SIG-M5 (cell line): ENCODE data around the gene CLEC10A.
"Not testable (repeated sequence)": the region's sequence is repeated elsewhere in the genome, so short reads cannot be mapped to it uniquely, and the experiment has no call there.

ENCODE experiments used
- DNase-seq: peaks from one replicate; lab custom pipeline; 2025; lab: John Stamatoyannopoulos, UW

CLEC10A gene

DNA sequence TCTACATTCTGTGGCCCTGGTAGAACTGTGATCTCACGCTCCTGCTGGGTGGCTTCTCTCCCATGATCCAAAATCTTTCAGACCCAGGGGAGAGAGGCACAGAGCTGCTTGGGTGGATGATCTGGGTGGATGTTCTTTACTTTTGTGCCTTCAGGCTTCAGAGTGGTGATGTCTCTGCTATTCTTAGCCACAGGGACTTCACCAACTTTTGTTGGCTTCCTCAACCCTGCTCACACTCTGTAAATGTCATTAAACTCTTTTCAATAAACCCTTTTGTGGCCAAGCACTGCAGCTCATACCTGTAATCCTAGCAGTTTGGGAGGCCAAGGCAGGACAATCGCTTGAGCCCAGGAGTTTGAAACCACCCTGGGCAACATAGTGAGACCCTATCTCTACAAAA lies 7.6 kb downstream of the CLEC10A start:
- DNase-seq = no peak

DNA sequence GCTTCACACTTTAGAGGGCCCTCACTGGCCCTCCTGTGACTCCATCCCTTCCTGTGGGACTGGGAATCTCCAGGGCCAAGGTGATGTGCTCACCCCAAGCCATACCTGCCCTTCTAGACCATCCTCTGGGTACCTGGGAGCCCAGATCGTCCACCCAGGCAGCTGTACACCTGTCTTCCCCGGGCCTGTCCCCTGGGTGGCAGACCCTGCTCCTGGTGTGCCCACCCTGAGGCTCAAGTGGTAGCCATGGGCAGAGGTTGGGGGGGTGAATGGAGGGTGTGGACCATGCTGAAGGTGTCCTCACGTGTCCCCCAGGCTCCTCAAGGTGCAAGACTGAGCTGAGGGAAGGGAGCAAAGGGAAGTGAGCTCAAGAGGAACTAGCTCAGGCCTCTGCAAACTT lies 9.3 kb downstream of the CLEC10A start:
- no peak for DNase-seq

DNA sequence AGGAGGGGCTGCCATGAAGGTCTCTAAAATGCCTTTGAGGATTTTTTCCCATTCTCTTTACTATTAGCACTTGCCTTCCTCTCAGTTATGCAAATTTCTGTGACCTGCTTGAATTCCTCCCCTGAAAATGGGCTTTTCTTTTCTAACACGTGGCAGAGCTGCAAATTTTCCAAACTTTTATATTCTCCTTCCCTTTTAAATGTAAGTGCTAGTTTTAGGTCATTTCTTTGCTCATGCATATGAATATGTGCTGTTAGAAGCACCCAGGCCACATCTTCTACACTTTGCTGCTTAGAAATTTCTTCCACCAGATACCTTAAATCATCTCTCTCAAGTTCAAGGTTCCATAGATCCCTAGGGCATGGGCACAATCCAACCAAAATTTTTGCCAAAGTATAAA lies 11.8 kb downstream of the CLEC10A start:
- no peak for DNase-seq

DNA sequence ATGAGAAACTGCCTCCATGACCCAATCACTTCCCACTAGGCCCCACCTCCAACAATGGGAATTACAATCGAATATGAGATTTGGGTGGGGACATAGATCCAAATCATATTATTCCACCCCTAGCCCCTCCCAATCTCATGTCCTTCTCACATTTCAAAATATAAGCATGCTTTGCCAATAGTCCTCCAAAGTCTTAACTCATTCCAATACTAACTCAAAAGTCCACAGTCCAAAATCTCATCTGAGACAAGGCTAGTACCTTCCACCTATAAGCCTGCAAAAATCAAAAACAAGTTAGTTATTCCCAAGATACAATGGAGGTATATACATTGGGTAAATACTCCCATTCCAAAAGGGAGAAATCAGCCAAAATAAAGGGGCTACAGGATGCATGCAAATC lies 12.9 kb downstream of the CLEC10A start:
- DNase-seq = no peak

DNA sequence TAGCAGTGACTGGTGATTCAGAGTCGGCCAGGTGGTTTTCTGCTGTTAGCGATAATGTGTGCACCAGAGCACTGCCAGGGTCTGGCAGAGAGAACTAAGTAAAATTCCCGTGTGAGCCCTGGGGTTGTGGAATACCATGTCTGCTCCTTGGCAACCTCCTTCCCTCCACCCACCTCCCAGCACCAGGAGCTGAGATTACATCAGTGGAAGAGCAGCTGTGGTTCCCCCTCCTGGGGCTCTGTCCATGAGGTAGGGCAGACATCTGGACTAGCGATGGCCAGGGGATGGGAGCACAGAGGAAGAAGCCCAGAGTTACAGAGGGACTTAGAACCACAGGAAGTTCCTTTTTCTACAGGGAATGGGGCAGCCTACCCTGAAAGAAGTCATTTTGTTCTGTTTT lies 15.8 kb downstream of the CLEC10A start:
- DNase-seq = no peak

- no peak for DNase-seq
Measured at GRCh38 chr17:7063518-7064094, 16.4 kb downstream of the CLEC10A start.

DNA sequence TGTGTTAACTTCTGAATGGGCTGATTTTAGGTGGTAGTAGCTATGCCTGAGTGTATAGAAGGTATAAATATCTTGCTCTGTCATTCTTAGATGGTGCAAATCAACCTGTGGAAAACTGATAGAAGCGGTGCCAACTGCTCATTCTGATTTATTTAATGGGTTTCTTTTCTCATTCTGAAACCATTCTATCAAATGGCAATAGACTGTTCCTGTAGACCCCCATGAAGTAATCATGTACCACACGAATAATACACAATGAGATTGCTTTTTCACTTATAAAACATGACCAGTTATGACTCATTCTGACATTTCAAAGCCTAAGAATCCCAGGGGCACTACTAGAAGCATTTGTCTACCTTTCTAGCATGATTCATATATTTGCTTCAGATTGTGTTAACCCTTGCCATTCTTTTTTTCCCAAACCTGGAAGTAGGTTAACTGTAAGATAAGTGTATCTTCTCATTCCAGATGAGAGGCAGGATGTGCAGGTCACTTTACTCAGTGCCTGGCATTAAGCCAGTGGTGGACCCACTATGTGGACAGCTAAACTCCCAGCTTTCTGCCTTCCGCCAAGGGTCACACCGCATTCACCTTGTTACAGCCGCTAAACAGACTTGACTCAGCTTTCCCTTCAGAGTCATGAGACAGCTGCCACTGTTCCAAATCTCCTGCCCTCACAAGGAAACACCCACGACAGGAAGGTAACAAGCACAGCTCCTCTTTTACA lies 19.7 kb downstream of the CLEC10A start:
- no peak for DNase-seq

DNA sequence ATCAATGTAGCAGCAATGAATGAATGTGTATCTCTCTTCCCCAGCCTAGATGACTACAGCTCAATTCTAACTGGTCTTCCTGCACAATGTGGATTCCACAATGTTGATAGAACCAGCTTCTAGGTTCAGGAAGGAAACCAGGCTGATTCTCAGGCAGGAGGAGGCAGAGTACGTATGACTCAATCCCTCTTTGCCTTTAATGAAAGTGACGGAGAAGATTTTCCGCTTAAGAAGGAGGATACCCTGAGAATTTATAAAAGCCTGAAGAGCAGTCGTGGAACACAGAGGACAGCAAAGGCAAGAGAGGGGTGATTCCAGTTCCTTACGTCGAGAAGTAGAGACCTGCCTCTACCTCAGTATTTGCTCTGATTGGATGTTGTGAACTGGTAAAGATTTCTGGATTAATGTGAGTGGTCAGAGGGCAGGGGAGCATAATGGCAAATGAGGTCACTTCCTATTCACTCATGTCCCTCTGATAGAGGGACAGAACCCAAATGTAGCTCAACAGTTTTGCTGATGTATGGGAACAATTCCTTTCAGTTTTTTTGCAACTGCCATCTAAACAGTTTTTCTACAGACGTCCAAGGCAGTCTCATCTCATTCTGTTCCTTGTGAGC lies 21.1 kb downstream of the CLEC10A start:
- no peak for DNase-seq

GRCh38 chr17:7056386-7056785 lies 23.7 kb downstream of the CLEC10A start:
- no peak for DNase-seq

- DNase-seq = not testable (repeated sequence)
Measured at GRCh38 chr17:7050583-7050982, 29.5 kb downstream of the CLEC10A start.

DNA sequence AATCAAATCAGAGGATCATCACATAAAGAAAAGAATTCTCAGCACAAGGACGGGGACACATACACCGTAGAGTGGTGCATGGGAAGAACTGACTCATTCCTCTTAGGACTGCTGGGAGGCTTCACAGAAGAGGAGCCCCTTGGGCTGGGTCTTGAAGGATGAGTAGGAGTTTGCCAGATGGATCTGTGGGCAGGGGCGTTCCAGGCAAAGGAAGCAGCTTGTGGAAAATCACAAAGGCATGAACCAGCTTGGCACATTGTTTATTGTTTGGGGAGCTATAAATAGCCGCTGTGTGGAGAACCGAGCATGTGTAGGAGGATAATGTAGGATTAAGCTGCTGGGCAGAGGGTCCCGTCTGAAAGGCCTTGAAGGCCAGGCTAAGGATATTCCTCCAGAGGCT lies 31.1 kb downstream of the CLEC10A start:
- no peak for DNase-seq

- DNase-seq = no peak
Measured at GRCh38 chr17:7047566-7047965, 32.5 kb downstream of the CLEC10A start.

- not testable (repeated sequence) for DNase-seq
Measured at GRCh38 chr17:7046725-7047397, 33.2 kb downstream of the CLEC10A start.

GRCh38 chr17:7046127-7046724 lies 33.8 kb downstream of the CLEC10A start:
- DNase-seq = no peak

- no peak for DNase-seq
Measured at GRCh38 chr17:7045492-7046126, 34.4 kb downstream of the CLEC10A start.

DNA sequence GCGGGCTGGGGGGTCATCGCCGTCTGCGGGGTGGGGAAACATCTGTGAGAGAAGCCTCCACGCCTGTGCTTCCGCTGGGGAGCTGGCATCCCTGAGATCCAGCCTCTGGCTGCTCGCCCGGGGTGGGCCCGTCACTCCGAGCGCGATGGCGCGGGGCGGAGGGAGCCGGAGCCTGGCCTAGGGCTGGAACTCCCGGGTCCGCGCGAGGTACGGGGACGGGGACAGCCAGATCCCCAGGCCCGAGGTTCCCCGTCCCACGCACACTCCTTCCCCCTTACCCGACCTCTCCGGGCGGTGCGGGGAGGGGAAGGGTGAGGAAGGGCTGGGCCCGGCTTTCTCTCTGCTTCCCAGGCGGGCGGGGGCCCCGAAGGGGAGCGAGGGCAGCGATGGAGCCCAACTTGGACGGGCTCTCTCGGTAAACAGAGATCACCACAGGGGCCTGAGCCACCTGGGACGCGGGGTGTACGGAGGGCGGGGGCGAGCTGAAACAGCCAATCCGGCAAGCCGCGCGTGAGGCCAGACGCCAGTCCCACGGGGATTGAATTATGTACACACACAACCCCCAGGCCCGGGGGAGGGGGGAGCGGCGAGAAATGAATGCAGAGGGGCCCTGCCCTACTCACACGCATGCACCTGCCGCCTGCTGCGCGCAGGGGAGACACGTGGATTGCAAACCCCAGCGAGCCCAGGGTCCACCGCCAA lies 36.4 kb downstream of the CLEC10A start, which contains the start of gene SLC16A11:
Gene SLC16A11, minus strand, starts transcription at position 596 of the 702 bp plus-strand sequence. Its CDS starts 579 bp downstream, at position 17.
- DNase-seq = no peak

- no peak for DNase-seq
Measured at GRCh38 chr17:7043182-7043496, 36.9 kb downstream of the CLEC10A start.

GRCh38 chr17:7042501-7043181 lies 37.4 kb downstream of the CLEC10A start:
- no peak for DNase-seq

DNA sequence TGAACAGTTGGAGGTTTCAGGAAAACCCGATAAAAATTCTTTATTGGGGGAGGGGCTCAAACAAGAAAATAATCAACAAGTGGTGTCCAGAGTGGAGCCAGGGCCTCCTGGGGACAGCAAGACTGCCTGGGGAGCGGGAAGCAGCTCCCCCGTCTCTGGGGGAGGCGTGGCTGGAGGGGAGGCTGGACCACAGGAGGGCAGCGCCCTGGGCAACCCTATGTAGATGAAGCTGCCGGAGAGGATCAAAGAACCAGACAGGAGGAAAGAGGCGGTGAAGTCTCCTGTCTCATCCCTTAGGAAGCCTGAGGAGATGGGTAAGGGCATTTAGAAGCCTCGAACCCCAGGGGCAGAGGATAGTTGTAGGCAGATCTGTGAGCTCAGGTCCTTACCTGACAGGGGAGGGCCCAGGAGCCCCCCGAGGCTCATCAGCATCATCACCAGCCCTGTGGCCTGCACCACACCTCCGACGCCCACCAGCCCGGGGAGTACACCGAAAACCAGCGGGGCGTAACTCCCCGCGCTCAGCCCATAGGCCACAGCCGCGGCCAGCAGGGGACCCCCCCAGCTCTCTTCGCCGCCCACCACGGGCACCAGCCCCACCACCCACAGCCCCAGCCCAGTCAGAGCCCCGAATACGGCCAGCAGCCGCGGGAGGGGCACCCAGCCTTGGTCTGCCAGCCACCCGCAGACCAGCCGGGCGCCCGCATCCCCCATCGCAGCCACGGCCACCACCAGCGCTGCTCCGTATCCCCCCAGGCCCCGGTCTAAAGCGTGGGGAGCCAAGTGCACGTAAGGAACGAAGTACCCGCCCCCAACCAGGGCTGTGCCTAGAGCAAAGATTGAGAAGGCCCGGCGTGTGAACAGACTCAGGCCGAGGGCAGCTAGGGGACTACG lies 38.2 kb downstream of the CLEC10A start:
- no peak for DNase-seq

GRCh38 chr17:7039832-7040231 lies 40.2 kb downstream of the CLEC10A start:
- no peak for DNase-seq
